ENCODE data around the gene EIF4EBP3.

EIF4EBP3 gene

DNA sequence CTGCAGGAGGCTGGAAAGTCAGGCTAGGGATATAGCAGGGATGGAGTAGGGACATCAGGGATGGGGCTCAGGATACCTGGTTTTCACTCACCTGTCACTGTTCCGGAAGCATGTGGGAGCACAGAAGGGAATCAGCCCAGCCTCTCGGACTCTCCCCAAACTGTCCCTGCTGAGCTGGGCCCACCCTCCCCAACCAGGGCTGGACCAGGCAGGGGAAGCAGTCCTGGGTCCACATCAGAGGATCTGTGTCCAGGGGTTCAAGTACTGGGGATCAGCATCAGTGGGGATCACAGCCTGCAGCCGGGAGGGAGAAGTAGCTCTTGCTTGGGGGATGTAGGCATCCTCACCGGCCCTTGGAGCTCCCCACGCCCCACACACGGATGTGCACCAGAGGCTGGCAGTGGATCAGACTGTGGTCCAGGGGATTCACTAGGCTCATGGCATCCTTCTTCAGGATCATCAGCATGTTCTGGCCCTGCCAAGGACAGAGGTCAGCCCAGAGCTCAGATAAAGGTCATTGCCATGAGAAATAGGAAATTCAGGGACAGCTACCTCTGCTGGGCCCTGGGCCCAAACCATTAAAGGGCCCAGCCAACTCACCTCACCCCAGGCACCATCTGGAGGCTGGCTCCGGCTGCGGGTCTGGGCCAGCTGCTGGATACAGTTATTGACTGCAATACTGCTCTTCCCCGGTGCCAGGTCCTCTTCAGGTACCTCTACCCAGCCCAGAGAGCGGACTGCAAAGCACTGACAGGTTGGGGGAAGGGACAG, 14.5 kb downstream of the EIF4EBP3 start:
- Histone ChIP-seq H3K27me3 (ENCODE audit: insufficient read depth, low read length) (no peaks in the 10 kb centered on the region), H3K9me3 (ENCODE audit: low read length) (no peaks in the 10 kb centered on the region), H3K4me1 (ENCODE audit: insufficient read depth, low read length) (peaks cover 26% of the 10 kb centered on the region), H2AFZ (ENCODE audit: low read depth, low read length) (no peak overlapping the region), H3K36me3 (ENCODE audit: insufficient read depth, low read length) (peaks cover 12% of the 10 kb centered on the region), H3K4me3 (ENCODE audit: low read length) (no peak overlapping the region)

- Histone ChIP-seq H3K27me3 (ENCODE audit: insufficient read depth, low read length) (no peaks in the 10 kb centered on the region), H3K9me3 (ENCODE audit: low read length) (no peaks in the 10 kb centered on the region), H2AFZ (ENCODE audit: low read depth, low read length) (no peak overlapping the region), H3K36me3 (ENCODE audit: insufficient read depth, low read length) (peaks cover 26% of the 10 kb centered on the region), H3K4me3 (ENCODE audit: low read length) (peak overlapping the region; percentile 89), H3K4me1 (ENCODE audit: insufficient read depth, low read length) (peaks cover 20% of the 10 kb centered on the region)
These were observed 16.1 kb downstream of the EIF4EBP3 start for GRCh38 chr5:140563596-140563995.

DNA sequence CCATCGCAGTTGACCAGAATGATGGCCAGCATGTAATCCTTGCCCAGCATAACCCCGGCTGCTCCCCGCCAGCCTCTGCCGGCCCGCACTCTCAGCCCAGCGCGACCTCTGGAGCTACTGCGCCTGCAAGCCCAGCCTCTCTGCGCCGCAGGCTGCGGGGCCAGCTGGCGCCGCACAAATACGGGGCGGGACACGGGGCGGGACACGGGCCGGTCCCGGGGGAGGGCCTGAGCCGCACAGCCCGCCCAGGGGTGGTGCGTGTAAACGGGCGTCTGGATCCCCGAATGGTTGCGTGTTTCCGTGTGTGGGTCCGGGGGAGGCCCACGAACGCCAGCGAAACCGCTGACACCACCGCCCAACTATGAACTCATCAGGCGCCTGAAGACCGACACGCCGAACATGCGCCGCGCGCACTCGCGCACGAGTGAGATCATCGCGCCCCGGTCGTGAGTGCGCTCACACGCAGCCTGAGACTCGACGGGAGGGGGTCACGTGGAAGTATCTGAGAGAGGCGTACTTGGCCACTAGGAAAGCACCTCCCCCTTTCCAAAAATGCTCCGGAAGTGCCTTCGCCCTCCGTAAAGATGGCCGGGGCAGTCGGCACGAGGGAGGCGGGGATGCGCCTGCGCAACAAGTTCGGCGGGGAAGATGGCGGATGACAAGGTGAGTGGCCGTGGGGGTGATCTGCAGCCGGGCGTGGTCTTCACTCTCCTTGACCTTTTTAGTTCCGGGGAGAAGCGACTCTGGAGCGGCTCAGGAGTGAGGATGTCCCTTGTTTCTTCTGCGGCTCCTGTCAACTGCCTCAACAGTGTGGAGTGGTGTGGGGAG, 16.9 kb downstream of the EIF4EBP3 start, which contains the start of the genes APBB3 and SLC35A4:
APBB3 (minus strand) TSS at position 403 of the 828 bp plus-strand sequence; CDS start at position 50, 353 bp downstream.
SLC35A4 (plus strand) TSS at position 633 of the 828 bp plus-strand sequence. CDS start 2,342 bp downstream, outside the sequence.
- peak within 1 kb of the TSS; percentile 89 for H3K4me3 ChIP-seq (ENCODE audit: low read length)
- peaks cover 26% of the 10 kb centered on the region for H3K36me3 ChIP-seq (ENCODE audit: insufficient read depth, low read length)
- H3K27me3 ChIP-seq (ENCODE audit: insufficient read depth, low read length): no peaks in the 10 kb centered on the region
- H3K9me3 ChIP-seq (ENCODE audit: low read length): no peaks in the 10 kb centered on the region
- peaks cover 20% of the 10 kb centered on the region for H3K4me1 ChIP-seq (ENCODE audit: insufficient read depth, low read length)
- H2AFZ ChIP-seq (ENCODE audit: low read depth, low read length): peak within 1 kb of the TSS; percentile 89

DNA sequence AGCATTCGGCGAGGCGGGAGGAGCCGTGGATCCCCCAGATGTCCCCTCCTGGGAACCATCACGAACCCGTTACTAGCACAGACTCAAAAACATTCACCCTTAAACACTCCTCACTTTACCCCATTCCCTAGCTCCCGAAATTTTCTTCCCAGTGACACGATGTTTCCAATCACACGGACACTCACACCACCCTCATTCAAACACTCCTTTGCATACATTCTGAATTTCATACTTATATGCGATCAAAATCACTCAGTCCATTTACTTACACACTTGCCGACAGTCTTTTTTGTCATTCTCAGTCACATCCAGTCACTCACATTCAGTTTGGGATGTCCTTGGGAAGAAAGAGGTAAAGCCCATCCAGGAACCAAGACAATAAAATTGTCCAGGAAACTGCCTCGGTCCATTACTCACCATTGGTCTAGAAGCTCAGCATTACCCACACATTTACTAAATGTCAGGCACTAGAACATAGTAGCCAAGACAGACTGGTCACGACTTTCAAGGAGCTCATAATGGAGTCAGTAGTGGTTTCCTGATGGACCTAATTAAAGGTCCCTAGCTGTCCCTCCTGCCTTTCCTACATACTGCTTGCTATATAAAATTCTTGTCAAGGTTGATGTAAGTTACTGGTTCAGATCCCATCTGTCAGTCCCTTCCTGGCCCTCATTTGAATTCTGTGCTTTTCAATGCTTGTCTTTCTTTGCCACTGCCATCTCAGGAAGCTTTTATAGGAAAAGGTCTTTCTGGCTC, 17.7 kb downstream of the EIF4EBP3 start:
- Histone ChIP-seq H3K9me3 (ENCODE audit: low read length) (no peaks in the 10 kb centered on the region), H3K27me3 (ENCODE audit: insufficient read depth, low read length) (no peaks in the 10 kb centered on the region), H3K36me3 (ENCODE audit: insufficient read depth, low read length) (peaks cover 26% of the 10 kb centered on the region), H3K4me3 (ENCODE audit: low read length) (peak overlapping the region; percentile 89), H3K4me1 (ENCODE audit: insufficient read depth, low read length) (peaks cover 20% of the 10 kb centered on the region), H2AFZ (ENCODE audit: low read depth, low read length) (peak overlapping the region; percentile 89)

DNA sequence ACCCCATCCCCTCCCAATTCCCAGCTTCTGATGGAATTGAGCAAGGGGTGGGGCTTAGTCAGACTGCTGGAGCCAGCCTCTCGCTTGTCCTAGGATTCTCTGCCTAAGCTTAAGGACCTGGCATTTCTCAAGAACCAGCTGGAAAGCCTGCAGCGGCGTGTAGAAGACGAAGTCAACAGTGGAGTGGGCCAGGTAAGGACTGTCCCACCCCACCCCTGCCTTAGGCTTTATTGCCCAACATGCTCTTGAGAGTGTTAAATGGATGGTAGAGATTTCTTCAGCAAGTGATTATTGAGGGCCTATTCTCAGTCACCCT, 18.3 kb downstream of the EIF4EBP3 start:
- Histone ChIP-seq H3K4me3 (ENCODE audit: low read length) (peak overlapping the region; percentile 89), H3K27me3 (ENCODE audit: insufficient read depth, low read length) (no peaks in the 10 kb centered on the region), H2AFZ (ENCODE audit: low read depth, low read length) (no peak overlapping the region), H3K36me3 (ENCODE audit: insufficient read depth, low read length) (peaks cover 26% of the 10 kb centered on the region), H3K9me3 (ENCODE audit: low read length) (no peaks in the 10 kb centered on the region), H3K4me1 (ENCODE audit: insufficient read depth, low read length) (peaks cover 20% of the 10 kb centered on the region)

- Histone ChIP-seq H3K9me3 (ENCODE audit: low read length) (no peaks in the 10 kb centered on the region), H3K27me3 (ENCODE audit: insufficient read depth, low read length) (no peaks in the 10 kb centered on the region), H3K4me3 (ENCODE audit: low read length) (no peak overlapping the region), H2AFZ (ENCODE audit: low read depth, low read length) (no peak overlapping the region), H3K36me3 (ENCODE audit: insufficient read depth, low read length) (peaks cover 26% of the 10 kb centered on the region), H3K4me1 (ENCODE audit: insufficient read depth, low read length) (peaks cover 20% of the 10 kb centered on the region)
These were observed 19.2 kb downstream of the EIF4EBP3 start for GRCh38 chr5:140566665-140567064.

DNA sequence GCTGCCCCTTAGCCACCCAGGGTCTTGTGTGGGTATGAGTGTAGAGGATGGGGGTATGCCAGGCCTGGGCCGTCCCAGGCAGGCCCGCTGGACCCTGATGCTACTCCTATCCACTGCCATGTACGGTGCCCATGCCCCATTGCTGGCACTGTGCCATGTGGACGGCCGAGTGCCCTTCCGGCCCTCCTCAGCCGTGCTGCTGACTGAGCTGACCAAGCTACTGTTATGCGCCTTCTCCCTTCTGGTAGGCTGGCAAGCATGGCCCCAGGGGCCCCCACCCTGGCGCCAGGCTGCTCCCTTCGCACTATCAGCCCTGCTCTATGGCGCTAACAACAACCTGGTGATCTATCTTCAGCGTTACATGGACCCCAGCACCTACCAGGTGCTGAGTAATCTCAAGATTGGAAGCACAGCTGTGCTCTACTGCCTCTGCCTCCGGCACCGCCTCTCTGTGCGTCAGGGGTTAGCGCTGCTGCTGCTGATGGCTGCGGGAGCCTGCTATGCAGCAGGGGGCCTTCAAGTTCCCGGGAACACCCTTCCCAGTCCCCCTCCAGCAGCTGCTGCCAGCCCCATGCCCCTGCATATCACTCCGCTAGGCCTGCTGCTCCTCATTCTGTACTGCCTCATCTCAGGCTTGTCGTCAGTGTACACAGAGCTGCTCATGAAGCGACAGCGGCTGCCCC, 19.8 kb downstream of the EIF4EBP3 start:
- Histone ChIP-seq H3K4me3 (ENCODE audit: low read length) (no peak overlapping the region), H3K9me3 (ENCODE audit: low read length) (no peaks in the 10 kb centered on the region), H3K36me3 (ENCODE audit: insufficient read depth, low read length) (peaks cover 26% of the 10 kb centered on the region), H3K4me1 (ENCODE audit: insufficient read depth, low read length) (peaks cover 20% of the 10 kb centered on the region), H2AFZ (ENCODE audit: low read depth, low read length) (no peak overlapping the region), H3K27me3 (ENCODE audit: insufficient read depth, low read length) (no peaks in the 10 kb centered on the region)

DNA sequence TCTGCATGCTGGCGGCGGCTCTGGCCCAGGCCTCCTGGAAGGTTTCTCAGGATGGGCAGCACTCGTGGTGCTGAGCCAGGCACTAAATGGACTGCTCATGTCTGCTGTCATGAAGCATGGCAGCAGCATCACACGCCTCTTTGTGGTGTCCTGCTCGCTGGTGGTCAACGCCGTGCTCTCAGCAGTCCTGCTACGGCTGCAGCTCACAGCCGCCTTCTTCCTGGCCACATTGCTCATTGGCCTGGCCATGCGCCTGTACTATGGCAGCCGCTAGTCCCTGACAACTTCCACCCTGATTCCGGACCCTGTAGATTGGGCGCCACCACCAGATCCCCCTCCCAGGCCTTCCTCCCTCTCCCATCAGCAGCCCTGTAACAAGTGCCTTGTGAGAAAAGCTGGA, 20.4 kb downstream of the EIF4EBP3 start:
- H3K27me3 ChIP-seq (ENCODE audit: insufficient read depth, low read length): no peaks in the 10 kb centered on the region
- peaks cover 22% of the 10 kb centered on the region for H3K36me3 ChIP-seq (ENCODE audit: insufficient read depth, low read length)
- H3K4me3 ChIP-seq (ENCODE audit: low read length): no peak overlapping the region
- peaks cover 20% of the 10 kb centered on the region for H3K4me1 ChIP-seq (ENCODE audit: insufficient read depth, low read length)
- H2AFZ ChIP-seq (ENCODE audit: low read depth, low read length): no peak overlapping the region
- H3K9me3 ChIP-seq (ENCODE audit: low read length): no peaks in the 10 kb centered on the region

GRCh38 chr5:140568443-140569063, 21.1 kb downstream of the EIF4EBP3 start:
- Histone ChIP-seq H3K9me3 (ENCODE audit: low read length) (no peaks in the 10 kb centered on the region), H2AFZ (ENCODE audit: low read depth, low read length) (no peak overlapping the region), H3K4me1 (ENCODE audit: insufficient read depth, low read length) (peaks cover 17% of the 10 kb centered on the region), H3K4me3 (ENCODE audit: low read length) (no peak overlapping the region), H3K27me3 (ENCODE audit: insufficient read depth, low read length) (no peaks in the 10 kb centered on the region), H3K36me3 (ENCODE audit: insufficient read depth, low read length) (peaks cover 22% of the 10 kb centered on the region)

GRCh38 chr5:140569197-140569596, 21.7 kb downstream of the EIF4EBP3 start:
- H3K9me3 ChIP-seq (ENCODE audit: low read length): no peaks in the 10 kb centered on the region
- no peak overlapping the region for H3K4me3 ChIP-seq (ENCODE audit: low read length)
- peaks cover 12% of the 10 kb centered on the region for H3K4me1 ChIP-seq (ENCODE audit: insufficient read depth, low read length)
- no peak overlapping the region for H2AFZ ChIP-seq (ENCODE audit: low read depth, low read length)
- no peaks in the 10 kb centered on the region for H3K27me3 ChIP-seq (ENCODE audit: insufficient read depth, low read length)
- H3K36me3 ChIP-seq (ENCODE audit: insufficient read depth, low read length): peaks cover 22% of the 10 kb centered on the region

DNA sequence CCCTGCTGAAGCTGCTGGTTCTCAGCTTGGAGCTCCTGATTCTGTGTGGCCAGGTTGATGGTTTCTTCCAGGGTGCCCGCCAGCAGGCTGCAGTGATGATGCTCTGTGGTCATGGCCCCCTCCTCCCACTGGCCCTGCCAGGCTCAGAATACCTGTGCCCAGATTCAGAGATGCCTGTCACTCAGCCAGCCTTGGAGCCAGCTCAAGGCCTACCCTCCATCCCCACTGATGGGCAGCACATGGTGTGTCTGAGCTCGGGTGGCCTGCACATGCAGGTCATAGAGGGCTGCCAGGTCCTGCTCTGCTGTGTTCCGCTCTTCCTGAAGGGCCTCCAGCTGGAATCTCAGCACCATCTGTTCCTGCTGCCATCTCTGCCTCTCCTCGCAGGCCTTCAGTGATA, 22.6 kb downstream of the EIF4EBP3 start:
- no peak overlapping the region for H3K4me3 ChIP-seq (ENCODE audit: low read length)
- H3K4me1 ChIP-seq (ENCODE audit: insufficient read depth, low read length): peaks cover 12% of the 10 kb centered on the region
- H3K36me3 ChIP-seq (ENCODE audit: insufficient read depth, low read length): peaks cover 22% of the 10 kb centered on the region
- no peak overlapping the region for H2AFZ ChIP-seq (ENCODE audit: low read depth, low read length)
- no peaks in the 10 kb centered on the region for H3K27me3 ChIP-seq (ENCODE audit: insufficient read depth, low read length)
- no peaks in the 10 kb centered on the region for H3K9me3 ChIP-seq (ENCODE audit: low read length)

GRCh38 chr5:140570488-140570887, 23.0 kb downstream of the EIF4EBP3 start:
- H3K9me3 ChIP-seq (ENCODE audit: low read length): no peaks in the 10 kb centered on the region
- H3K4me1 ChIP-seq (ENCODE audit: insufficient read depth, low read length): peaks cover 8% of the 10 kb centered on the region
- H2AFZ ChIP-seq (ENCODE audit: low read depth, low read length): no peak overlapping the region
- H3K36me3 ChIP-seq (ENCODE audit: insufficient read depth, low read length): peaks cover 22% of the 10 kb centered on the region
- no peaks in the 10 kb centered on the region for H3K27me3 ChIP-seq (ENCODE audit: insufficient read depth, low read length)
- H3K4me3 ChIP-seq (ENCODE audit: low read length): no peak overlapping the region
